Natural killer cell (primary cell): ENCODE data around the gene RASAL1. TPM values are rescaled to one million over a fixed set of nuclear protein-coding genes. Genes with fewer than 3 reads are reported as not detected.

ENCODE experiments used
- ATAC-seq, 3 donors: fragments of 150-1000 bp in 2 of 3; fragments of 200-7000 bp in 1 of 3; cut with Tn5 transposase; 1 replicate in 1 of 3; 2 replicates in 2 of 3; pipeline ENCODE4 v1.10.0; 2021; ENCODE audit warnings: mild to moderate bottlenecking in 2 of 3, moderate library complexity in 2 of 3
- DNase-seq, 2 donors: peaks; one replicate each; pipeline versions ENCODE4 v3.0.0 to v3.0.0-alpha.2; 2013 to 2021; ENCODE audit warnings: mixed read lengths in 1 of 2
- H3K27ac ChIP-seq: one replicate; pipeline ENCODE4 v1.5.1; 2013; ENCODE audit warnings: mild to moderate bottlenecking, low read length
- H3K27me3 ChIP-seq: one replicate; pipeline ENCODE4 v1.6.1; 2013; ENCODE audit warnings: low read length; ENCODE audit not compliant: control insufficient read depth, insufficient read depth
- H3K36me3 ChIP-seq: one replicate; pipeline ENCODE4 v1.6.1; 2013; ENCODE audit warnings: low read length; ENCODE audit not compliant: control insufficient read depth, insufficient read depth
- H3K4me1 ChIP-seq: one replicate; pipeline ENCODE4 v1.6.1; 2013; ENCODE audit warnings: low read length; ENCODE audit not compliant: control insufficient read depth, insufficient read depth
- H3K4me3 ChIP-seq: one replicate; pipeline ENCODE4 v1.5.1; 2013; ENCODE audit warnings: low read length
- H3K9me3 ChIP-seq: one replicate; pipeline ENCODE4 v1.6.1; 2013; ENCODE audit warnings: low read length; ENCODE audit not compliant: control insufficient read depth, insufficient read depth
- H3K27ac Mint-ChIP-seq, 2 donors: one replicate each; pipeline ENCODE4 v1.8.0; 2022; ENCODE audit warnings: mild to moderate bottlenecking in 2 of 2, mixed read lengths in 2 of 2, moderate library complexity in 1 of 2
- H3K27me3 Mint-ChIP-seq, 2 donors: one replicate each; pipeline ENCODE4 v1.8.0; 2022; ENCODE audit warnings: low read depth in 2 of 2, mixed read lengths in 2 of 2
- H3K36me3 Mint-ChIP-seq: one replicate; pipeline ENCODE4 v1.8.0; 2022; ENCODE audit warnings: mixed read lengths
- H3K4me1 Mint-ChIP-seq, 2 donors: one replicate each; pipeline ENCODE4 v1.8.0; 2022; ENCODE audit warnings: mixed read lengths in 2 of 2
- H3K4me3 Mint-ChIP-seq: one replicate; pipeline ENCODE4 v1.8.0; 2022; ENCODE audit warnings: mild to moderate bottlenecking, moderate library complexity, mixed read lengths
- H3K9me3 Mint-ChIP-seq, 2 donors: one replicate each; pipeline ENCODE4 v1.8.0; 2022; ENCODE audit warnings: mixed read lengths in 2 of 2
- CTCF ChIP-seq: fragments of 200-600 bp; IDR thresholded peaks from one replicate; pipeline ENCODE4 v1.8.0; 2022; ENCODE audit warnings: antibody characterized with exemption
- WGBS: methylation state at CpG from one replicate; pipeline ENCODE4 v1.1.7; 2013; ENCODE audit warnings: missing lambda C conversion rate; ENCODE audit not compliant: insufficient coverage; 5-methylcytosine and 5-hydroxymethylcytosine counted together
- intact Hi-C: fragments of 100-400 bp; cut with micrococcal nuclease; formaldehyde crosslinking; loops from one replicate; pipeline ENCODE4 v1.14.2; 2022
- total RNA-seq, 4 donors: library from RNA; stranded (reverse); fragments of 120-200 nt in 1 of 4; gene quantifications; one replicate each; pipeline versions ENCODE4 v1.2.3 to v1.2.4, GENCODE V29; 2013 to 2022

The RASAL1 gene
- total RNA-seq, 3 donors from 2014 or later (not counting 1 experiment from before 2014, with no cell fraction given) = not detected

GRCh38 chr12:113171543-113171942 is 36.0 kb upstream of the RASAL1 start:
- no peak for ATAC-seq
- Mint-ChIP-seq H3K9me3 (no peaks in the 10 kb centered on the region), H3K27me3 (no peaks in the 10 kb centered on the region), H3K36me3 (peaks cover 19% of the 10 kb centered on the region), H3K4me1 (peaks cover 5 to 9% of the 10 kb centered on the region in 2 donors), H3K4me3 (no peak overlapping the region), H3K27ac (no peak overlapping the region)
- Histone ChIP-seq H3K27me3 (no peaks in the 10 kb centered on the region), H3K4me1 (no peaks in the 10 kb centered on the region), H3K4me3 (no peak overlapping the region), H3K27ac (no peak overlapping the region), H3K9me3 (no peaks in the 10 kb centered on the region), H3K36me3 (peaks cover 80% of the 10 kb centered on the region)
- no peak for DNase-seq
- WGBS = 79% methylated on average over 9 of the region's 9 CpGs
- no peak for TF ChIP-seq CTCF
- intact Hi-C loops = no loop called here

- Histone ChIP-seq H3K27me3 (no peaks in the 10 kb centered on the region), H3K4me1 (no peaks in the 10 kb centered on the region), H3K9me3 (no peaks in the 10 kb centered on the region), H3K27ac (no peak overlapping the region), H3K4me3 (no peak overlapping the region), H3K36me3 (peaks cover 82% of the 10 kb centered on the region)
- TF ChIP-seq CTCF = no peak
- H3K27me3 Mint-ChIP-seq = no peaks in the 10 kb centered on the region
- WGBS = 71% methylated on average over 4 of the region's 4 CpGs
- H3K4me3 Mint-ChIP-seq = no peak overlapping the region
- H3K27ac Mint-ChIP-seq = no peak overlapping the region
- DNase-seq (no peak), ATAC-seq (no peak)
- H3K4me1 Mint-ChIP-seq = peaks cover 5 to 9% of the 10 kb centered on the region in 2 donors
- no peaks in the 10 kb centered on the region for H3K9me3 Mint-ChIP-seq
- intact Hi-C loops = no loop called here
- H3K36me3 Mint-ChIP-seq = peaks cover 19% of the 10 kb centered on the region
Observed at GRCh38 chr12:113170926-113171325, 35.4 kb upstream of the RASAL1 start.

- Mint-ChIP-seq H3K27me3 (no peaks in the 10 kb centered on the region), H3K4me3 (no peak overlapping the region), H3K36me3 (peaks cover 19% of the 10 kb centered on the region), H3K9me3 (no peaks in the 10 kb centered on the region), H3K27ac (no peak overlapping the region), H3K4me1 (peaks cover 5 to 9% of the 10 kb centered on the region in 2 donors)
- no peak overlapping the region for H3K4me3 ChIP-seq
- no peaks in the 10 kb centered on the region for H3K9me3 ChIP-seq
- peaks cover 87% of the 10 kb centered on the region for H3K36me3 ChIP-seq
- ATAC-seq (no peak), DNase-seq (no peak)
- H3K4me1 ChIP-seq = no peaks in the 10 kb centered on the region
- intact Hi-C loops = no loop called here
- WGBS = 80% methylated on average over 1 of the region's 5 CpGs
- no peak for TF ChIP-seq CTCF
- H3K27ac ChIP-seq = no peak overlapping the region
- H3K27me3 ChIP-seq = no peaks in the 10 kb centered on the region
Observed at GRCh38 chr12:113170457-113170856, 34.9 kb upstream of the RASAL1 start.

GRCh38 chr12:113169697-113170096 is 34.1 kb upstream of the RASAL1 start:
- 97% methylated on average over 13 of the region's 13 CpGs for WGBS
- H3K36me3 Mint-ChIP-seq = peaks cover 19% of the 10 kb centered on the region
- Histone ChIP-seq H3K27ac (no peak overlapping the region), H3K4me1 (no peaks in the 10 kb centered on the region), H3K4me3 (no peak overlapping the region), H3K36me3 (peaks cover 86% of the 10 kb centered on the region), H3K27me3 (no peaks in the 10 kb centered on the region), H3K9me3 (no peaks in the 10 kb centered on the region)
- DNase-seq (no peak), ATAC-seq (no peak)
- TF ChIP-seq CTCF = no peak
- H3K9me3 Mint-ChIP-seq = no peaks in the 10 kb centered on the region
- H3K27ac Mint-ChIP-seq = no peak overlapping the region
- intact Hi-C loops = no loop called here
- no peaks in the 10 kb centered on the region for H3K27me3 Mint-ChIP-seq
- peaks cover 4 to 9% of the 10 kb centered on the region in 2 donors for H3K4me1 Mint-ChIP-seq
- H3K4me3 Mint-ChIP-seq = no peak overlapping the region
